Measurements from ENCODE around the gene CRIP2.

DNA sequence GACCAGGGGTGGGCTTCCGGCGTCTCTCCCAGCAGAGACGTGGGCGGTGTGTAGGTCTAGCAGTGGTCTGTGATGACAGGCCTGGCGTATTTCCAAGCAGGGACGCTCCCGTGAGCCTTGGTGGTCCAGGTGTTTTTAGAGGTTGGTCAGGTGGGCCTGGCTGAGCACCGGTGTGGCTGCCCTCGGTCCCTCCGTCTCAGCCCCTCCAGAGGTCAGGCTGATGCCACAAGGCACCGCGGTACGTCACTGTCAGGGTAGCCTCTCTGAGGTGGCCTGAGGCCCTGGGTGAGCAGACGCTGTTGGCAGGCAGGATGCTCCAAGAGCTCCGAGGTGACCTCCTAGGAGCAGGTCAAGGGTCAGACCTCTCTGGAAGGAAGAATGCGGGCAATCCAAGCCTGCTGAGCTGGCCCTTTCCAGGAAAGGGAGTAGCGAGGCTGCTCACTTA, 41.4 kb upstream of the CRIP2 start:
- TF ChIP-seq, protein P1, sequence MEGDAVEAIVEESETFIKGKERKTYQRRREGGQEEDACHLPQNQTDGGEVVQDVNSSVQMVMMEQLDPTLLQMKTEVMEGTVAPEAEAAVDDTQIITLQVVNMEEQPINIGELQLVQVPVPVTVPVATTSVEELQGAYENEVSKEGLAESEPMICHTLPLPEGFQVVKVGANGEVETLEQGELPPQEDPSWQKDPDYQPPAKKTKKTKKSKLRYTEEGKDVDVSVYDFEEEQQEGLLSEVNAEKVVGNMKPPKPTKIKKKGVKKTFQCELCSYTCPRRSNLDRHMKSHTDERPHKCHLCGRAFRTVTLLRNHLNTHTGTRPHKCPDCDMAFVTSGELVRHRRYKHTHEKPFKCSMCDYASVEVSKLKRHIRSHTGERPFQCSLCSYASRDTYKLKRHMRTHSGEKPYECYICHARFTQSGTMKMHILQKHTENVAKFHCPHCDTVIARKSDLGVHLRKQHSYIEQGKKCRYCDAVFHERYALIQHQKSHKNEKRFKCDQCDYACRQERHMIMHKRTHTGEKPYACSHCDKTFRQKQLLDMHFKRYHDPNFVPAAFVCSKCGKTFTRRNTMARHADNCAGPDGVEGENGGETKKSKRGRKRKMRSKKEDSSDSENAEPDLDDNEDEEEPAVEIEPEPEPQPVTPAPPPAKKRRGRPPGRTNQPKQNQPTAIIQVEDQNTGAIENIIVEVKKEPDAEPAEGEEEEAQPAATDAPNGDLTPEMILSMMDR (IDR thresholded peaks at IDR 0.05) = no peak
- no peak for TF ChIP-seq EZH2 (IDR thresholded peaks at IDR 0.05; ENCODE audit: borderline replicate concordance, insufficient read depth, low read depth, low read length, poor library complexity, severe bottlenecking)

Measured in B cell (primary cell).